Activated T-cell treated with anti-CD3 and anti-CD28 coated beads, Interleukin-2, amount 50 U/mL, for 72 hours (primary cell): ENCODE results near the gene ACOX1. TPM values are rescaled to one million over a fixed set of nuclear protein-coding genes. Genes with fewer than 3 reads are reported as not detected.
A peak's percentile ranks its signal among the peaks of the same experiment; 100 is the strongest.
"Not testable (repeated sequence)": the region's sequence is repeated elsewhere in the genome, so short reads cannot be mapped to it uniquely, and the experiment has no call there.

Source experiments
- ATAC-seq, 2 donors: fragments of 150-1000 bp; cut with Tn5 transposase; replicated peaks in 1 of 2; 2 replicates each; pipeline ENCODE4 v1.10.0; 2021; ENCODE audit warnings: moderate library complexity in 2 of 2, mild to moderate bottlenecking in 1 of 2
- DNase-seq, 2 donors: peaks; one replicate each; pipeline ENCODE4 v3.0.0; 2021 to 2022; ENCODE audit warnings: mixed read lengths in 1 of 2
- H3K27ac Mint-ChIP-seq: one replicate; pipeline ENCODE4 v1.8.0; 2022; ENCODE audit warnings: mild to moderate bottlenecking, moderate library complexity, mixed read lengths
- H3K27me3 Mint-ChIP-seq: one replicate; pipeline ENCODE4 v1.8.0; 2022; ENCODE audit warnings: low read depth, mixed read lengths
- H3K36me3 Mint-ChIP-seq, 2 donors: one replicate each; pipeline ENCODE4 v1.8.0; 2022; ENCODE audit warnings: mixed read lengths in 2 of 2, mild to moderate bottlenecking in 1 of 2; ENCODE audit not compliant: insufficient read depth in 2 of 2
- H3K4me1 Mint-ChIP-seq: one replicate; pipeline ENCODE4 v1.8.0; 2022; ENCODE audit warnings: low read depth, mixed read lengths
- H3K4me3 Mint-ChIP-seq, 2 donors: one replicate each; pipeline ENCODE4 v1.8.0; 2022; ENCODE audit warnings: mild to moderate bottlenecking in 2 of 2, mixed read lengths in 2 of 2, moderate library complexity in 2 of 2
- H3K9me3 Mint-ChIP-seq, 2 donors: one replicate each; pipeline ENCODE4 v1.8.0; 2022; ENCODE audit warnings: mixed read lengths in 2 of 2
- total RNA-seq, 2 donors: library from RNA; stranded (reverse); gene quantifications; one replicate each; pipeline ENCODE4 v1.2.3, GENCODE V29; 2022

The ACOX1 gene
- total RNA-seq, 2 donors from 2014 or later = 28.2 to 28.6 TPM

- no peaks in the 10 kb centered on the region for H3K9me3 Mint-ChIP-seq
- H3K4me1 Mint-ChIP-seq = peaks cover 39% of the 10 kb centered on the region
- peaks cover 3 to 6% of the 10 kb centered on the region in 2 donors for H3K36me3 Mint-ChIP-seq
- peak overlapping the region; percentile 84 for H3K27ac Mint-ChIP-seq
- H3K27me3 Mint-ChIP-seq = no peaks in the 10 kb centered on the region
- ATAC-seq (no peak), DNase-seq (no peak)
- H3K4me3 Mint-ChIP-seq = peak overlapping the region; percentile 99
Measured at GRCh38 chr17:75981019-75981615, 2.2 kb upstream of the ACOX1 start.

GRCh38 chr17:75980188-75981018, 1.4 kb upstream of the ACOX1 start:
- DNase-seq (no peak), ATAC-seq (no peak)
- peak overlapping the region; percentile 99 for H3K27ac Mint-ChIP-seq
- peak overlapping the region; percentile 99 for H3K4me3 Mint-ChIP-seq
- H3K27me3 Mint-ChIP-seq = no peaks in the 10 kb centered on the region
- no peaks in the 10 kb centered on the region for H3K9me3 Mint-ChIP-seq
- H3K4me1 Mint-ChIP-seq = peaks cover 45% of the 10 kb centered on the region
- peaks cover 3 to 6% of the 10 kb centered on the region in 2 donors for H3K36me3 Mint-ChIP-seq

GRCh38 chr17:75979705-75980187, 780 bp upstream of the ACOX1 start:
- DNase-seq (no peak), ATAC-seq (peak; percentile 33 to 34)
- peaks cover 3 to 6% of the 10 kb centered on the region in 2 donors for H3K36me3 Mint-ChIP-seq
- peak overlapping the region; percentile 99 for H3K27ac Mint-ChIP-seq
- H3K9me3 Mint-ChIP-seq = no peaks in the 10 kb centered on the region
- peak overlapping the region; percentile 99 for H3K4me3 Mint-ChIP-seq
- peaks cover 46% of the 10 kb centered on the region for H3K4me1 Mint-ChIP-seq
- no peaks in the 10 kb centered on the region for H3K27me3 Mint-ChIP-seq

- H3K36me3 Mint-ChIP-seq = peaks cover 3 to 6% of the 10 kb centered on the region in 2 donors
- H3K4me3 Mint-ChIP-seq = peak overlapping the region; percentile 46 to 66
- ATAC-seq = no peak
- peaks cover 46% of the 10 kb centered on the region for H3K4me1 Mint-ChIP-seq
- peak overlapping the region; percentile 92 for H3K27ac Mint-ChIP-seq
- no peaks in the 10 kb centered on the region for H3K9me3 Mint-ChIP-seq
- no peaks in the 10 kb centered on the region for H3K27me3 Mint-ChIP-seq
- no peak for DNase-seq
Measured at GRCh38 chr17:75976175-75976848, 2.7 kb downstream of the ACOX1 start.

GRCh38 chr17:75975757-75976174, 3.2 kb downstream of the ACOX1 start:
- peak overlapping the region; percentile 92 for H3K27ac Mint-ChIP-seq
- ATAC-seq (no peak), DNase-seq (no peak)
- no peaks in the 10 kb centered on the region for H3K9me3 Mint-ChIP-seq
- H3K27me3 Mint-ChIP-seq = no peaks in the 10 kb centered on the region
- no peak overlapping the region for H3K4me3 Mint-ChIP-seq
- peaks cover 40% of the 10 kb centered on the region for H3K4me1 Mint-ChIP-seq
- H3K36me3 Mint-ChIP-seq = peaks cover 3 to 6% of the 10 kb centered on the region in 2 donors

- H3K4me3 Mint-ChIP-seq, DNase-seq, H3K27ac Mint-ChIP-seq, ATAC-seq, H3K9me3 Mint-ChIP-seq, H3K36me3 Mint-ChIP-seq, H3K27me3 Mint-ChIP-seq: not testable (repeated sequence)
- peaks cover 34% of the 10 kb centered on the region for H3K4me1 Mint-ChIP-seq
Measured at GRCh38 chr17:75975187-75975586, 3.8 kb downstream of the ACOX1 start.

- H3K27ac Mint-ChIP-seq = no peak overlapping the region
- ATAC-seq = no peak
- H3K4me3 Mint-ChIP-seq = no peak overlapping the region
- no peak for DNase-seq
- peaks cover 3% of the 10 kb centered on the region for H3K4me1 Mint-ChIP-seq
- no peaks in the 10 kb centered on the region for H3K27me3 Mint-ChIP-seq
- H3K9me3 Mint-ChIP-seq = no peaks in the 10 kb centered on the region
- H3K36me3 Mint-ChIP-seq = peaks cover 0 to 5% of the 10 kb centered on the region in 2 donors
Measured at GRCh38 chr17:75970626-75971025, 8.3 kb downstream of the ACOX1 start.

GRCh38 chr17:75970011-75970523, 8.9 kb downstream of the ACOX1 start:
- H3K4me3 Mint-ChIP-seq = no peak overlapping the region
- ATAC-seq = no peak
- DNase-seq = no peak
- H3K9me3 Mint-ChIP-seq = no peaks in the 10 kb centered on the region
- peaks cover 0 to 5% of the 10 kb centered on the region in 2 donors for H3K36me3 Mint-ChIP-seq
- H3K4me1 Mint-ChIP-seq = no peaks in the 10 kb centered on the region
- no peaks in the 10 kb centered on the region for H3K27me3 Mint-ChIP-seq
- peak overlapping the region; percentile 51 for H3K27ac Mint-ChIP-seq

GRCh38 chr17:75969044-75969443, 9.9 kb downstream of the ACOX1 start:
- not testable (repeated sequence) for H3K36me3 Mint-ChIP-seq, H3K9me3 Mint-ChIP-seq, DNase-seq, H3K4me1 Mint-ChIP-seq, ATAC-seq, H3K4me3 Mint-ChIP-seq, H3K27ac Mint-ChIP-seq, H3K27me3 Mint-ChIP-seq

GRCh38 chr17:75965468-75965867, 13.5 kb downstream of the ACOX1 start:
- Mint-ChIP-seq H3K4me3 (no peak overlapping the region), H3K9me3 (no peaks in the 10 kb centered on the region), H3K36me3 (peaks cover 0 to 3% of the 10 kb centered on the region in 2 donors), H3K27ac (no peak overlapping the region), H3K4me1 (no peaks in the 10 kb centered on the region), H3K27me3 (no peaks in the 10 kb centered on the region)
- ATAC-seq = no peak
- DNase-seq = no peak

GRCh38 chr17:75959839-75960511, 19.0 kb downstream of the ACOX1 start:
- Mint-ChIP-seq H3K27ac (no peak overlapping the region), H3K36me3 (peaks cover 2 to 8% of the 10 kb centered on the region in 2 donors), H3K27me3 (no peaks in the 10 kb centered on the region), H3K4me3 (no peak overlapping the region), H3K9me3 (no peaks in the 10 kb centered on the region), H3K4me1 (no peaks in the 10 kb centered on the region)
- ATAC-seq (no peak), DNase-seq (no peak)

GRCh38 chr17:75959051-75959838, 19.7 kb downstream of the ACOX1 start:
- Mint-ChIP-seq H3K27me3 (no peaks in the 10 kb centered on the region), H3K4me1 (no peaks in the 10 kb centered on the region), H3K36me3 (peaks cover 2 to 8% of the 10 kb centered on the region in 2 donors), H3K9me3 (no peaks in the 10 kb centered on the region), H3K4me3 (no peak overlapping the region), H3K27ac (peak overlapping the region; percentile 7)
- DNase-seq (no peak), ATAC-seq (no peak)
